GM06990 (cell line): ENCODE results near the gene MARCHF4.

ENCODE experiments used
- DNase-seq: peaks from one replicate; pipeline ENCODE4 v3.0.0-alpha.2; 2011; ENCODE audit not compliant: insufficient read length; ENCODE audit errors: extremely low read depth
- H3K27me3 ChIP-seq: replicated peaks from 2 replicates; pipeline ENCODE4 v1.6.0; 2011; ENCODE audit warnings: low read length; ENCODE audit not compliant: control insufficient read depth, insufficient read depth
- H3K36me3 ChIP-seq: 2 replicates; pipeline ENCODE4 v1.5.1; 2011; ENCODE audit warnings: low read length; ENCODE audit not compliant: control insufficient read depth, insufficient read depth
- H3K4me3 ChIP-seq: replicated peaks from 2 replicates; pipeline ENCODE4 v1.5.1; 2011; ENCODE audit warnings: low read depth, mild to moderate bottlenecking, control low read depth, low read length
- CTCF ChIP-seq: IDR thresholded peaks from 2 replicates; pipeline ENCODE4 v1.5.1; 2011; ENCODE audit warnings: low read length, control low read depth, mild to moderate bottlenecking, inconsistent platforms; ENCODE audit not compliant: insufficient read depth, poor library complexity, severe bottlenecking

MARCHF4 gene

GRCh38 chr2:216406826-216407225 lies 34.5 kb upstream of the MARCHF4 start:
- Histone ChIP-seq H3K4me3 (no peak overlapping the region), H3K36me3 (no peaks in the 10 kb centered on the region), H3K27me3 (no peaks in the 10 kb centered on the region)
- DNase-seq: no peak
- no peak for TF ChIP-seq CTCF

- Histone ChIP-seq H3K27me3 (no peaks in the 10 kb centered on the region), H3K4me3 (no peak overlapping the region), H3K36me3 (no peaks in the 10 kb centered on the region)
- no peak for TF ChIP-seq CTCF
- no peak for DNase-seq
Observed at GRCh38 chr2:216405588-216405987, 33.3 kb upstream of the MARCHF4 start.

GRCh38 chr2:216404010-216404618 lies 31.8 kb upstream of the MARCHF4 start:
- Histone ChIP-seq H3K4me3 (no peak overlapping the region), H3K36me3 (no peaks in the 10 kb centered on the region), H3K27me3 (no peaks in the 10 kb centered on the region)
- no peak for DNase-seq
- TF ChIP-seq CTCF: peak; percentile 82

- H3K36me3 ChIP-seq: no peaks in the 10 kb centered on the region
- no peak for TF ChIP-seq CTCF
- no peak for DNase-seq
- H3K27me3 ChIP-seq: no peaks in the 10 kb centered on the region
- H3K4me3 ChIP-seq: no peak overlapping the region
Observed at GRCh38 chr2:216402751-216403150, 30.5 kb upstream of the MARCHF4 start.

- Histone ChIP-seq H3K27me3 (no peaks in the 10 kb centered on the region; the same call in 1 of the 2 replicates), H3K36me3 (no peaks in the 10 kb centered on the region), H3K4me3 (no peak overlapping the region)
- TF ChIP-seq CTCF: no peak
- DNase-seq: no peak
Observed at GRCh38 chr2:216399621-216400020, 27.3 kb upstream of the MARCHF4 start.

GRCh38 chr2:216394881-216395280 lies 22.6 kb upstream of the MARCHF4 start:
- H3K36me3 ChIP-seq: no peaks in the 10 kb centered on the region
- H3K27me3 ChIP-seq: no peaks in the 10 kb centered on the region; the same call in 1 of the 2 replicates
- TF ChIP-seq CTCF: no peak
- DNase-seq: no peak
- H3K4me3 ChIP-seq: no peak overlapping the region
